Measurements from ENCODE around the gene ATP6V0E1. TPM values are rescaled to one million over a fixed set of nuclear protein-coding genes. Genes with fewer than 3 reads are reported as not detected.

ATP6V0E1 gene
- total and polyA plus RNA-seq, 2 of the 8 experiments (the other 6 are each of a cell fraction or from before 2014, with no cell fraction given), result 108 to 134 TPM

DNA sequence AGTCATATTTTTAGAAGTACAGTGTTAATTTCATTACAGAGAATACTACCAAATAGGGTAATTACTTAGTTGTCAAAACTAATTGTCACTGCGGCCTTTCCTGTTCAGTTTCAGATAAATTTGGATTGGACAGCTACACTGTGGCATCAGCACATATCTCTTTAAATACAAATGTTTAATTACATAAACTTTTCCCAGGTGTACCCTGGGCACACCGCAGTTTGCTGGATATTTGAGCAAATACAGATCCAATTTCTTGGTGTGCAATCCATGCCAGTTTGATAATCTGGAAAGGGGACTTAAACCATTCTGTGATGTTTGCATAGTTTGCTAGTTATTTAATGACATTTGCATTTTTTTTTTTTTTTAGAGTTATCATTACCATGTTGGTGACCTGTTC is 10.8 kb downstream of the ATP6V0E1 start:
- ChIA-PET CTCF (ENCODE audit: partially characterized antibody) (interaction anchor here (0.7 to 1.8 kb wide), 6 partner anchors 10 to 212 kb away, joined by 3 to 6 read pairs (median 4); partner anchors contain the start of gene BNIP1), POLR2A (ENCODE audit: partially characterized antibody) (interaction anchor here (1.8 kb wide), 1 partner anchor 11 kb away, joined by 10 read pairs; the partner anchor contains the start of gene ATP6V0E1)
- TF ChIP-seq MAFK (IDR thresholded peaks at IDR 0.05; ENCODE audit: low read depth, low read length) (no peak), PHF8 (conservative IDR thresholded peaks at IDR 0.05; ENCODE audit: low read depth, low read length) (no peak), CBX8 (IDR thresholded peaks at IDR 0.05; ENCODE audit: borderline replicate concordance, low read depth, low read length) (no peak), TAF7 (optimal IDR thresholded peaks at IDR 0.05; ENCODE audit: borderline replicate concordance, low read depth, low read length) (no peak), KDM4A (IDR thresholded peaks at IDR 0.05; ENCODE audit: low read depth, low read length, severe bottlenecking) (no peak), GABPA (IDR thresholded peaks at IDR 0.05; ENCODE audit: borderline replicate concordance, insufficient read depth, low read length) (no peak), NANOG (IDR thresholded peaks at IDR 0.05; ENCODE audit: insufficient read depth, low read depth, low read length, poor library complexity, severe bottlenecking) (no peak), BCL11A (IDR thresholded peaks at IDR 0.05; ENCODE audit: low read depth in 2 of 2, low read length in 2 of 2) (no peak), RFX5 (IDR thresholded peaks at IDR 0.05; ENCODE audit: borderline replicate concordance, low read depth, low read length) (no peak)

More for the DNA sequence above, 10.8 kb downstream of the ATP6V0E1 start:
- no peak overlapping the region for H3K56ac ChIP-seq (replicated peaks; ENCODE audit: insufficient read length, low read depth, low read length)
- no peak overlapping the region for H3K4me3 ChIP-seq (ENCODE audit: extremely low read depth in 1 of 4, insufficient read depth in 2 of 4, low read depth in 3 of 4, low read length in 4 of 4)
- no peak overlapping the region for H2BK20ac ChIP-seq (ENCODE audit: low read length)
- no peak overlapping the region for H2BK15ac ChIP-seq (ENCODE audit: low read length)
- H3K36me3 ChIP-seq (ENCODE audit: control insufficient read depth in 2 of 4, insufficient read depth in 4 of 4, low read length in 3 of 4), result peaks cover 0 to 28% (median 8%) of the 10 kb centered on the region in 4 experiments; a peak in 4 of 8 replicates
- no peak overlapping the region for H3K14ac ChIP-seq (ENCODE audit: insufficient read length)
- 93% methylated on average over 2 of the region's 2 CpGs; no CpG with 5 or more reads in 1 of the 2 experiments for WGBS, 2 experiments (ENCODE audit: extremely low coverage in 1 of 2, insufficient coverage in 1 of 2, insufficient read length in 1 of 2, insufficient replicate concordance in 2 of 2, low coverage in 1 of 2, low lambda C conversion rate in 2 of 2, missing lambda C conversion rate in 1 of 2)
- no peak overlapping the region for H3K27ac ChIP-seq (ENCODE audit: low read depth, low read length)
- FAIRE-seq, result no peak
- no peak overlapping the region for H3K18ac ChIP-seq (ENCODE audit: extremely low read depth, low read length)
- H2BK5ac ChIP-seq (ENCODE audit: low read depth, low read length), result no peak overlapping the region
- no peak for DNase-seq (ENCODE audit: low read depth in 1 of 2, low spot score in 2 of 2)
- no peak overlapping the region for H4K91ac ChIP-seq (replicated peaks; ENCODE audit: insufficient read length, low read length)
- H3K4me1 ChIP-seq (replicated peaks in 1 of 4; ENCODE audit: control insufficient read depth in 3 of 4, insufficient read depth in 4 of 4, low read length in 3 of 4), result no peaks in the 10 kb centered on the region
- H3K23ac ChIP-seq (ENCODE audit: insufficient read length), result no peak overlapping the region
- H2BK12ac ChIP-seq (ENCODE audit: low read depth, low read length), result no peak overlapping the region
- H4K8ac ChIP-seq (ENCODE audit: extremely low read depth, insufficient read depth, low read length), result no peak overlapping the region
- no peaks in the 10 kb centered on the region for H3K9me3 ChIP-seq (ENCODE audit: insufficient read depth in 2 of 2, low read depth in 1 of 2, low read length in 1 of 2)
- H4K20me1 ChIP-seq (replicated peaks in 1 of 2; ENCODE audit: control insufficient read depth in 1 of 2, insufficient read depth in 2 of 2, low read length in 2 of 2), result peaks cover 6 to 7% of the 10 kb centered on the region in 2 experiments
- peaks cover 0 to 21% of the 10 kb centered on the region in 2 experiments; a peak in 2 of 4 replicates for H3K79me2 ChIP-seq (ENCODE audit: control insufficient read depth in 1 of 2, insufficient read depth in 2 of 2, low read length in 2 of 2)
- H3K23me2 ChIP-seq (ENCODE audit: low read depth, low read length), result no peaks in the 10 kb centered on the region
- no peak overlapping the region for H3K9ac ChIP-seq (replicated peaks in 1 of 4; ENCODE audit: extremely low read depth in 1 of 4, low read depth in 3 of 4, low read length in 3 of 4)
- H3K27me3 ChIP-seq (replicated peaks in 1 of 4; ENCODE audit: control insufficient read depth in 3 of 4, extremely low read depth in 1 of 4, insufficient read depth in 3 of 4, low read length in 3 of 4), result no peaks in the 10 kb centered on the region
- H3K4me2 ChIP-seq (ENCODE audit: insufficient read depth in 1 of 2, low read depth in 2 of 2, low read length in 2 of 2), result no peak overlapping the region
- no peak overlapping the region for H3K4ac ChIP-seq (replicated peaks; ENCODE audit: insufficient read length, low read depth, low read length)
- 0 out of 2 replicates have a peak, but pooled peaks cover 6% of the 10 kb centered on the region for H3K79me1 ChIP-seq (ENCODE audit: low read depth, low read length)
- no peak overlapping the region for H2BK120ac ChIP-seq (replicated peaks; ENCODE audit: low read depth, low read length)
- H4K5ac ChIP-seq (ENCODE audit: insufficient read length, low read depth, low read length), result no peak overlapping the region
- H2AFZ ChIP-seq (ENCODE audit: low read length), result no peak overlapping the region
- H2AK5ac ChIP-seq (ENCODE audit: low read depth, low read length), result no peak overlapping the region
